Esophagus muscularis mucosa (tissue), 4 donors: ENCODE data around the gene LCN6. TPM values are rescaled to one million over a fixed set of nuclear protein-coding genes. Genes with fewer than 3 reads are reported as not detected.

Experiments used
- DNase-seq: peaks from one replicate; pipeline ENCODE4 v3.0.0-alpha.2; 2017; ENCODE audit errors: extremely low spot score
- H3K27ac ChIP-seq, 4 donors: fragments of 200-600 bp; sonication (generic); replicated peaks in 1 of 4; 1 replicate in 3 of 4; 2 replicates in 1 of 4; pipeline ENCODE4 v1.5.1; 2016 to 2019; ENCODE audit warnings: mild to moderate bottlenecking in 1 of 4
- H3K27me3 ChIP-seq, 4 donors: fragments of 200-600 bp; sonication (generic); one replicate each; pipeline versions ENCODE4 v1.5.1 to v1.6.0; 2016 to 2019
- H3K36me3 ChIP-seq, 4 donors: fragments of 200-600 bp; sonication (generic); one replicate each; pipeline ENCODE4 v1.5.1; 2016 to 2019
- H3K4me1 ChIP-seq, 4 donors: fragments of 200-600 bp; sonication (generic); one replicate each; pipeline ENCODE4 v1.5.1; 2016 to 2019
- H3K4me3 ChIP-seq, 4 donors: fragments of 200-600 bp; sonication (generic); 1 replicate in 2 of 4; 2 replicates in 2 of 4; pipeline ENCODE4 v1.5.1; 2016 to 2019; ENCODE audit warnings: mild to moderate bottlenecking in 4 of 4, moderate library complexity in 1 of 4
- H3K9me3 ChIP-seq, 4 donors: fragments of 200-600 bp; sonication (generic); 1 replicate in 3 of 4; 2 replicates in 1 of 4; pipeline ENCODE4 v1.5.1; 2016 to 2019
- CTCF ChIP-seq, 3 experiments: fragments of 200-600 bp in 2 of 3; fragments of 450-650 bp in 1 of 3; sonication (generic) in 2 of 3; IDR thresholded peaks; one replicate each; pipeline ENCODE4 v1.5.1; 2017 to 2019; ENCODE audit warnings: antibody characterized with exemption in 3 of 3, mild to moderate bottlenecking in 2 of 3, moderate library complexity in 1 of 3
- EP300 ChIP-seq: sonication (generic); formaldehyde crosslinking; IDR thresholded peaks from one replicate; pipeline ENCODE4 v1.6.1; 2017; ENCODE audit warnings: antibody characterized with exemption
- POLR2A ChIP-seq: fragments of 450-650 bp; IDR thresholded peaks from one replicate; pipeline ENCODE4 v1.6.1; 2017; ENCODE audit warnings: antibody characterized with exemption, moderate library complexity, mild to moderate bottlenecking, low read depth
- POLR2AphosphoS5 ChIP-seq, 2 donors: sonication (generic); formaldehyde crosslinking; IDR thresholded peaks; one replicate each; pipeline ENCODE4 v1.6.1; 2017; ENCODE audit warnings: antibody characterized with exemption in 2 of 2
- WGBS: methylation state at CpG from one replicate; pipeline ENCODE4 v1.1.5; 2018; 5-methylcytosine and 5-hydroxymethylcytosine counted together
- intact Hi-C: fragments of 100-400 bp; cut with DNase I; formaldehyde crosslinking; loops from one replicate; pipeline ENCODE4 v1.15.1; 2023
- total RNA-seq, 4 donors: library from RNA; depleted of rRNA; stranded (reverse); fragments of >200 nt; gene quantifications; one replicate each; pipeline versions ENCODE4 v1.1.0 to v1.2.1, GENCODE V29; 2016

Gene LCN6
- total RNA-seq, 4 donors from 2014 or later: 12.5 to 32.0 (median 23.9) TPM

GRCh38 chr9:136720898-136721338 lies 27.4 kb downstream of the LCN6 start:
- Histone ChIP-seq H3K4me3 (no peak overlapping the region), H3K9me3 (no peaks in the 10 kb centered on the region), H3K4me1 (peaks cover 55 to 71% (median 65%) of the 10 kb centered on the region in 4 donors), H3K27ac (peak overlapping the region; percentile 48 to 71 (median 54)), H3K27me3 (no peaks in the 10 kb centered on the region), H3K36me3 (peaks cover 34 to 49% (median 45%) of the 10 kb centered on the region in 4 donors)
- intact Hi-C loops: no loop called here
- DNase-seq: no peak
- TF ChIP-seq CTCF (IDR thresholded peaks at IDR 0.05) (no peak), EP300 (no peak), POLR2AphosphoS5 (IDR thresholded peaks at IDR 0.05) (no peak), POLR2A (no peak)
- WGBS: 61% methylated on average over 7 of the region's 11 CpGs

GRCh38 chr9:136720251-136720897 lies 28.0 kb downstream of the LCN6 start:
- peak overlapping the region; percentile 48 to 71 (median 54) for H3K27ac ChIP-seq
- WGBS: 37% methylated on average over 13 of the region's 20 CpGs
- H3K36me3 ChIP-seq: peaks cover 32 to 43% (median 40%) of the 10 kb centered on the region in 4 donors
- no peaks in the 10 kb centered on the region for H3K27me3 ChIP-seq
- DNase-seq: no peak
- peaks cover 54 to 68% (median 61%) of the 10 kb centered on the region in 4 donors for H3K4me1 ChIP-seq
- H3K9me3 ChIP-seq: no peaks in the 10 kb centered on the region
- intact Hi-C loops: no loop called here
- H3K4me3 ChIP-seq: peak overlapping the region in 1 of 4 donors; percentile 5
- TF ChIP-seq CTCF (IDR thresholded peaks at IDR 0.05) (no peak), POLR2AphosphoS5 (IDR thresholded peaks at IDR 0.05) (peak; percentile 5 to 22)

- intact Hi-C loops: no loop called here
- H3K27ac ChIP-seq: peak overlapping the region in 3 of 4 donors; percentile 48 to 71 (median 55)
- H3K4me1 ChIP-seq: peaks cover 55 to 70% (median 61%) of the 10 kb centered on the region in 4 donors
- 73% methylated on average over 8 of the region's 24 CpGs for WGBS
- DNase-seq: no peak
- no peaks in the 10 kb centered on the region for H3K9me3 ChIP-seq
- no peak overlapping the region for H3K4me3 ChIP-seq
- TF ChIP-seq EP300 (no peak), POLR2AphosphoS5 (IDR thresholded peaks at IDR 0.05) (no peak), POLR2A (no peak), CTCF (IDR thresholded peaks at IDR 0.05) (no peak)
- peaks cover 0 to 8% (median 0%) of the 10 kb centered on the region in 4 donors for H3K27me3 ChIP-seq
- H3K36me3 ChIP-seq: peaks cover 22 to 33% (median 30%) of the 10 kb centered on the region in 4 donors
These were observed 29.0 kb downstream of the LCN6 start for GRCh38 chr9:136719195-136719880.

- no peak for DNase-seq
- Histone ChIP-seq H3K9me3 (no peaks in the 10 kb centered on the region), H3K36me3 (peaks cover 14 to 25% (median 23%) of the 10 kb centered on the region in 4 donors), H3K27ac (peak overlapping the region in 3 of 4 donors; percentile 6 to 71 (median 48)), H3K4me1 (peaks cover 63 to 71% (median 67%) of the 10 kb centered on the region in 4 donors), H3K4me3 (no peak overlapping the region), H3K27me3 (peaks cover 0 to 14% (median 0%) of the 10 kb centered on the region in 4 donors)
- 75% methylated on average over 10 of the region's 20 CpGs for WGBS
- TF ChIP-seq EP300 (no peak), POLR2A (no peak), CTCF (IDR thresholded peaks at IDR 0.05) (no peak), POLR2AphosphoS5 (IDR thresholded peaks at IDR 0.05) (no peak)
- intact Hi-C loops: no loop called here
These were observed 29.8 kb downstream of the LCN6 start for GRCh38 chr9:136718345-136719194.
